ENCODE measurements around the gene HSF4. TPM values are rescaled to one million over a fixed set of nuclear protein-coding genes. Genes with fewer than 3 reads are reported as not detected.

The HSF4 gene
- total RNA-seq, 1 donor = 2.7 TPM

DNA sequence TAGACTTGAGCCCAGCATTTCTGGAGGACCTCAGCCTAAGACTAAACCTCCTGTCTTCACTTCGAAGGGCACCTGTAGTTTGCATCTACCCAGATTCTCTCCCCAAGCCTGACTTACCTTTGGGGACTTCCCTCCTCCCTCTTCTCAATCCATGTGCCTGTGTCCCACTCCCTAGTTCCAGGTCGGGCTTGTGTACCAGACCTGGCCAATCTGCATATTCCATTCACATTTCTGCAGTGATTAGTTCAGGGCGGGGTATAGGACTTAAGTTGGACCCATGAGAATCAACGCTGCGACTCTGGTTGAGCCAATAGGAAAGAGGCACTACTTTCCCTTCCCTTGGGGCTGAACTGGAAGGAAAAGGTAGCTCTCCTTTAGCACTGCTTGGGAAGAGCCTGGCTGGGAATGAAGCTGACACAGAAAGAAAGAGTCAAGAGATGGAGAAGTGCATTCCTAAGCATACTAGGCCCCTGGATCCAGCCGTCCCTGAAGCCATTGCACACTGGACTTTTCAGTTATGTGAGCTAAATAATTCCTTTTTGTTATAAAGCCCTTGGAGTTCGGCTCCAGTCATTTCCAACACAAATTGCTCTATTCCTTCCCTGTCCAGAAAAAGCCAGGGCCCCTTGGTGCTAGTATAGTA lies 7.3 kb upstream of the HSF4 start:
- Histone ChIP-seq H3K27me3 (ENCODE audit: insufficient read depth, low read length) (peaks cover 11% of the 10 kb centered on the region), H3K9me3 (ENCODE audit: low read depth, low read length) (no peaks in the 10 kb centered on the region), H3K4me1 (ENCODE audit: insufficient read depth, low read length) (peaks cover 70% of the 10 kb centered on the region), H3K4me3 (ENCODE audit: low read length) (no peak overlapping the region)

DNA sequence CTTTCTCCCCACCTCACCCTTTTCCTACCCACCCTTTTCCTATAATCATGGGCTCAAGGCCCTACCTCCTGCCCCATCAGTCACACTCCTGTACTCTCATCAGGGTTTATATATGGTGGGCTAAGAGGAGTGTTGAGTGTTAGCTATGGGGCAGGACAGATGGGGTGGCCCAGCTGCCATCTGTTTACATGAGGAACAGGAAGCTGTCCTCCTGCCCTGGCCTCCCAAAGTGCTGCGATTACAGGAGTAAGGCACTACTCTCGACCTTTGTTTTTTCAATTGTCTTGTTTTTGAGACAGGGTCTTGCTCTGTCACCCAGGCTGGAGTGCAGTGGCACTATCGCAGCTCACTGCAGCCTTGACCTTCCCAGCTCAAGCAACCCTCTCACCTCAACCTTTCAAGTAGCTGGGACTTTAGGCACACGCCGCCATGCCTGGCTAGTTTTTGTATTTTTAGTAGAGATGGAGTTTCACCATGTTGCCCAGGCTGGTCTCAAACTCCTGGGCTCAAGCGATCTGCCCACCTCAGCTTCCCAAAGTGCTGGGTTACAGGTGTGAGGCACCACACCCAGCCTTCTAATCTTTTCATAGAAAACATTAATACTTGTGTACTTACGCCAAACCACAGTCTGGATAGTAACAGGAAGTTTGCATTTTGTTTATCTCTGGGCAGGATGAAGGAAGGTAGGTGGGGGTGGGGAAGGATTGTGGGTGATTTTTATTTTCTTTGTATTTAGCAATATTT lies 6.5 kb upstream of the HSF4 start:
- H3K4me1 ChIP-seq (ENCODE audit: insufficient read depth, low read length) = peaks cover 78% of the 10 kb centered on the region

DNA sequence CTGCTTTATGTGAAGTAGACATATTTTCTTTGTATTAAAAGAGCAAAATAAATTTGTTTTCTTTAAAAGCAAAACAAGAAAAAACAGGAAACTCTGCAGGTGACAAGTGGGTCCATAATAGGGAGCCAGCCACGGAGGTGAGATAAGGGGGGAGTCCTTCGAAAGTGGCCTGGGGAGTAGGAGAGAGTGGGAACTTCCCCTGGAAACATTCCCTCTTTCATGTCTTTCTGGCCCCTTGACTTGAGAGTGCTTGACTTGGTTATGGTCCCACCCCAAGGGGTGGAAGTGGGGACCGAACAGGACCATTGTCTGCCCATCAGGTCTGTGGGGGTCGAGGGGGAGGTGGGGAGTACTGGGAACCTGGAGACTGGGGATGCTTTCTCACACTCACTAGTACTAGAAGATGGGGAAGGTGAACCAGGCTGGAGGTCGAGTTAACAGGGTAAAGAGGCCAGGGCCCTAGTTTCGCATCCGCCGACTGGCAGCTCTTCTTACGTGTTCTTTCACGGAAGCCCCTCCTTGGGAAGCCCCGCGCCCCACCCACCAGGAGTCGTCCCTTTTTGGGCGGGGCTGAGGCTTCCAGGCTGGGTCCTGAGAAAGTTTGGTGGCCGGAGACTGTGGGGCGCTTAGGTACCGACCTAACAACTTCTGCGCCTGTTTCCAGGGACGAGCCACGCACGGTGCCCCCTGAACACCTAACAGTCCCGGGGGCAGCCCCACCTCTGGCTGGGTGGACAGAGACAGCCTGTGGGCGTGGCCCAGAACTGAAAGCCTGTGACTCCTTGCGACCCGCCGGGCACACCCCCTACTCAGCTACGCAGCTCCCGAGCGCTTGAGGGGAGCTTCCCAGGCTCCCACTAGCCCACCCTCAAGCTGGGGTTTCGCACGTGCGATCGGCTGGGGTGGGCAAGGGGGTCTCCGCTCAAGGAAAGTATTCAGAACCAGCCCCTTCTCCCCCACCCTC lies 5.6 kb upstream of the HSF4 start:
- H3K27me3 ChIP-seq (ENCODE audit: insufficient read depth, low read length) = peaks cover 28% of the 10 kb centered on the region
- peak overlapping the region; percentile 94 for H3K4me3 ChIP-seq (ENCODE audit: low read length)
- H3K4me1 ChIP-seq (ENCODE audit: insufficient read depth, low read length) = peaks cover 87% of the 10 kb centered on the region
- no peaks in the 10 kb centered on the region for H3K9me3 ChIP-seq (ENCODE audit: low read depth, low read length)

More for the DNA sequence above, 6.5 kb upstream of the HSF4 start:
- Histone ChIP-seq H3K4me3 (ENCODE audit: low read length) (no peak overlapping the region), H3K27me3 (ENCODE audit: insufficient read depth, low read length) (peaks cover 20% of the 10 kb centered on the region), H3K9me3 (ENCODE audit: low read depth, low read length) (no peaks in the 10 kb centered on the region)

DNA sequence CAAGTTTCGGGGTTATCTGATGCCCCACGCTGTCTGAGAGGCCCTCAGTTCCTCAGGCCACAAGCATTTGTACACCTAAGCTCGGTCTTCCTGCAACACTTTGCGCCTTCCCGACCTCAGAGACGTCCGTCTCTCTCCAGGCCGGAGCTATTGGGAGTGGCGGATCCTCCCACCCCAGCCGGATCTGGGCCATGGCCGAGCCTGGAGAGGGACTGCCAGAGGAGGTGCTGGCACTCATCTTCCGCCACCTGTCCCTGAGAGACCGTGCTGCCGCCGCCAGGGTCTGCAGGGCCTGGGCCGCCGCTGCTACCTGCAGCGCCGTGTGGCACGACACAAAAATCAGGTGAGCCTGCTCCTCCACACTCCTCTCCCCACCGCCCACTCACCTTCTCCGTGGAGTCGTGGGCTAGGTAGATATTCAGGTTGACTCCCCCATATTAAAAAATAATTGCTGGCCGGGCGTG lies 2.9 kb upstream of the HSF4 start:
- H3K4me3 ChIP-seq (ENCODE audit: low read length) = no peak overlapping the region
- H3K27me3 ChIP-seq (ENCODE audit: insufficient read depth, low read length) = peaks cover 50% of the 10 kb centered on the region
- H3K4me1 ChIP-seq (ENCODE audit: insufficient read depth, low read length) = peaks cover 86% of the 10 kb centered on the region
- no peaks in the 10 kb centered on the region for H3K9me3 ChIP-seq (ENCODE audit: low read depth, low read length)

DNA sequence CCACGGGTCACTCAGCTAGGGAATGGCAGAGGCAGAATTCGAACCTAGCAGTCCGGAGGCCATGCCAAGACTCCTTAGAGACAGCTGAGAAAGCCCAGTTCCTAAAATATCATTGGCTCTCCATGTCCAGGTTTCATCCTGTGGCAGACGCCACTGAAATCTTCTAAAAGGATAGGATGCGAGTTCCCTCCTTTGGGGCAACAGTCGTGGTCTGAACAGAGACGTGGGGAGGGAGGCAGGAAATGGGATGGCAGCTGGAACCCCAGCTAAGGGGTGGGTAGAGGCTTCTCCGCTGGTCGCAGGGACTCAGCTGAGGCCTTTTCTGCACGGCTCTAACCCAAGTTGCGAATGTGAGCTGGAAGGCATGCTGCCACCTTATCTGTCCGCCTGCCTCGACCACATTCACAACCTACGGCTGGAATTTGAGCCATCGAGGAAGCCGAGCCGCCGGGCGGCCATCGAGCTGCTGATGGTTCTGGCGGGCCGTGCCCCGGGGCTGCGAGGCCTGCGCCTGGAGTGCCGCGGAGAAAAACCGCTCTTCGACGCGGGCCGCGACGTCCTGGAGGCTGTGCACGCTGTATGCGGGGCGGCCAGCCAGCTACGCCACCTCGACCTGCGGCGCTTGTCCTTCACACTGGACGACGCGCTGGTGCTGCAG lies 1.9 kb upstream of the HSF4 start:
- Histone ChIP-seq H3K27me3 (ENCODE audit: insufficient read depth, low read length) (peaks cover 60% of the 10 kb centered on the region), H3K9me3 (ENCODE audit: low read depth, low read length) (no peaks in the 10 kb centered on the region), H3K4me1 (ENCODE audit: insufficient read depth, low read length) (peaks cover 76% of the 10 kb centered on the region), H3K4me3 (ENCODE audit: low read length) (no peak overlapping the region)

DNA sequence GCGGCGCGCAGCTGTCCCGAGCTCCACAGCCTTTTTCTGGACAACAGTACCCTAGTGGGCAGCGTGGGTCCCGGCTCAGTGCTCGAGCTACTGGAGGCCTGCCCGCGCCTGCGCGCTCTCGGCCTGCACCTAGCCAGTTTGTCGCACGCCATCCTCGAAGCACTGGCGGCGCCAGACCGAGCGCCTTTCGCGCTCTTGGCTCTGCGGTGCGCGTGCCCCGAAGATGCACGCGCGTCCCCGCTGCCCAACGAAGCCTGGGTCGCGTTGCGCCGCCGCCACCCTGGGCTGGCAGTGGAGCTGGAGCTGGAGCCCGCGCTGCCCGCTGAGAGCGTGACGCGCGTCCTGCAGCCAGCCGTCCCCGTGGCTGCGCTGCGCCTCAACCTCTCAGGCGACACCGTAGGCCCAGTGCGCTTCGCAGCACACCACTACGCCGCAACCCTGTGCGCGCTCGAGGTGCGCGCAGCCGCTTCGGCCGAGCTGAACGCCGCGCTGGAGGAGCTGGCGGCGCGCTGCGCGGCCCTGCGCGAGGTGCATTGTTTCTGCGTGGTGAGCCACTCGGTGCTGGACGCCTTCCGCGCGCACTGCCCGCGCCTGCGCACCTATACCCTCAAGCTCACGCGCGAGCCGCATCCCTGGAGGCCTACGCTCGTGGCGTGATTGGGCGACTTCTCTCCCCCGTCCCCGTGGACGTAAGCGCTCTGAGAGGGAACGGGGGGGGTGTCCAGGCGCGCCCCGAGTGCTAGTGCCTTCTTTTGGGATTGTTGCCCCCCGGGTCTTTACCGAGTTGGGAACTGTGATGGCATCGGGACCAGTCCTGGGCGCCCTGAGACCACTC lies 1.2 kb upstream of the HSF4 start:
- H3K9me3 ChIP-seq (ENCODE audit: low read depth, low read length) = no peaks in the 10 kb centered on the region
- peaks cover 68% of the 10 kb centered on the region for H3K27me3 ChIP-seq (ENCODE audit: insufficient read depth, low read length)
- H3K4me3 ChIP-seq (ENCODE audit: low read length) = no peak overlapping the region
- peaks cover 68% of the 10 kb centered on the region for H3K4me1 ChIP-seq (ENCODE audit: insufficient read depth, low read length)

DNA sequence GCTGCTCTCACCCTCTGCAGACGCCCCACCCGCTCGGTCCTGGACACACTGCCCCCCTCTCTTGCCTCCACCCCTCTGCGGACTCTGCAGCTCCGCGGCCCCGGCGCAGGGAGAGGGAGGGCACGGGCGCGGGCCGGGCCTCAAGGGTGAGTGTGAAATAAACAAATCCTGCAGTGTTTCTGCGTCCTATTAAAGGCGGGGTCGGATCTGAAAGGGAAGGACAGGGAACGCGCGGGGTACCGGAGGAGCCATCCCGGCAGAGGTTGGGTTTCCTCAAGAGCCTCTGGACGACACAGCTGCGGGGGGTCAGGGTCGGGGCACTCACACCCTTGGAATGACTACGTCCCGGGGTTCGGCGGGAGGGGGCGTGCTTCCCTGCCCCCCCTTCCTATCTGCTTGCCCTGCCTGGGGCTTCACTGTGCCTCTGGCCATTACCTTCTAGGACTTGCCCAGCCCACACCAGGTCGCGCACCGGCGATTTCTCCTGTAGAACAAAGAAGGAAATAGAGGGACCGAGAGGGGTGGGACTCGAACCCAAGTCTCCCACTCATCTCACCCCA lies 466 bp upstream of the HSF4 start:
- Histone ChIP-seq H3K4me3 (ENCODE audit: low read length) (no peak overlapping the region), H3K27me3 (ENCODE audit: insufficient read depth, low read length) (peaks cover 75% of the 10 kb centered on the region), H3K9me3 (ENCODE audit: low read depth, low read length) (no peaks in the 10 kb centered on the region), H3K4me1 (ENCODE audit: insufficient read depth, low read length) (peaks cover 62% of the 10 kb centered on the region)

DNA sequence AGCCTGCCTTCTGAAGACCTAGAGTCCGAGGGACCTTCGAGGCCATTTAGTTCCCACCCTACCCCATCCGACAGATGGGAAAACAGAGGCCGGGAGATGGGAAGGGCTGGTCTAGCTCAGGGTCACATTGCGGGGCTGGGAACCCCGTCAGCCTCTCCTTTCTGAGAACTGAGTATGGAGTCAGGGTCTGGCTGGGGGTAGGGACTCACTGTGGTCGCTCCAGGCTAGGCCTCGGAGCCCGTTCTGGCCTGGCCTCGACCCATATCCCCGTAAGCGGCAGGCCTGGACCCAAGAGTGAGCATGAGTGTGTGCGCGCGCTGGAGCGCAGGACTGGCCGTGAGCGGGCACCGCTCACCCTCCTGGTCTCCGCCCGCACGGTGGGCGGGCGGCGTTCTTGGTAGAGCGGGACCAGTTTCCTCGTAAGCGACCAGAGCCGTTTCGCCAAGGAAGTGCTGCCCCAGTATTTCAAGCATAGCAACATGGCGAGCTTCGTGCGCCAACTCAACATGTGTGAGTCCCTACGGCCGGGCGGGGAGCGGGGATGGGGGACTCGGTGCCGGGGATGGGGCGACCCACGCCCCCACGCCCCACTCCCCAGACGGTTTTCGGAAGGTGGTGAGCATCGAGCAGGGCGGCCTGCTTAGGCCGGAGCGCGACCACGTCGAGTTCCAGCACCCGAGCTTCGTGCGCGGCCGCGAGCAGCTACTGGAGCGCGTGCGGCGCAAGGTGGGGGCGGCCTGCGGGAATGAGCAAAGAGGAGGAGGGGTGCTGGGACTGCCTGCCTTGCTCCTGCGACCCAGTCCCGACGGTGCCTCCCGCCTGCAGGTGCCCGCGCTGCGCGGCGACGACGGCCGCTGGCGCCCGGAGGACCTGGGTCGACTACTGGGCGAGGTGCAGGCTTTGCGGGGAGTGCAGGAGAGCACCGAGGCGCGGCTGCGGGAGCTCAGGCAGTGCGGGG lies 855 bp downstream of the HSF4 start:
- peaks cover 65% of the 10 kb centered on the region for H3K4me1 ChIP-seq (ENCODE audit: insufficient read depth, low read length)
- H3K4me3 ChIP-seq (ENCODE audit: low read length) = no peak overlapping the region
- H3K27me3 ChIP-seq (ENCODE audit: insufficient read depth, low read length) = peaks cover 84% of the 10 kb centered on the region
- no peaks in the 10 kb centered on the region for H3K9me3 ChIP-seq (ENCODE audit: low read depth, low read length)

DNA sequence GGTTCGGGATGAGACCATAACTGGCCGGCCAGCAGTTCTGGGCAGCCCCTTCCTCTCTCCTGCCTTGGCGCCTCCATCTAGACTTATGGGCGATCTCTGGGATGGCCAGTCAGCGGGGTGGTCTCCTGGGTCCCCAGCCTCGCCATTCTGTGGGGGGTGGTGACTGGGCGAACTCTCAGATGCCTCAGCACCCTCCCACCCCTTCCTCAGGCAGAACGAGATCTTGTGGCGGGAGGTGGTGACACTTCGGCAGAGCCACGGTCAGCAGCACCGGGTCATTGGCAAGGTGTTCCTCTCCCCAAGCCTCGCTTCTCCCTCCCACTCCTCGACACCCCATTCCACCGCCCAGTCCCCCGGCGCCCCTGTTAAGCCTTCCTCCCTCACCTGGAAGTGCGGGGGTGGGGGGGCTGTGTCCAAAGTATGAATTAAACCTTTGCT lies 1.6 kb downstream of the HSF4 start:
- Histone ChIP-seq H3K4me3 (ENCODE audit: low read length) (no peak overlapping the region), H3K27me3 (ENCODE audit: insufficient read depth, low read length) (peaks cover 89% of the 10 kb centered on the region), H3K4me1 (ENCODE audit: insufficient read depth, low read length) (peaks cover 62% of the 10 kb centered on the region), H3K9me3 (ENCODE audit: low read depth, low read length) (no peaks in the 10 kb centered on the region)

DNA sequence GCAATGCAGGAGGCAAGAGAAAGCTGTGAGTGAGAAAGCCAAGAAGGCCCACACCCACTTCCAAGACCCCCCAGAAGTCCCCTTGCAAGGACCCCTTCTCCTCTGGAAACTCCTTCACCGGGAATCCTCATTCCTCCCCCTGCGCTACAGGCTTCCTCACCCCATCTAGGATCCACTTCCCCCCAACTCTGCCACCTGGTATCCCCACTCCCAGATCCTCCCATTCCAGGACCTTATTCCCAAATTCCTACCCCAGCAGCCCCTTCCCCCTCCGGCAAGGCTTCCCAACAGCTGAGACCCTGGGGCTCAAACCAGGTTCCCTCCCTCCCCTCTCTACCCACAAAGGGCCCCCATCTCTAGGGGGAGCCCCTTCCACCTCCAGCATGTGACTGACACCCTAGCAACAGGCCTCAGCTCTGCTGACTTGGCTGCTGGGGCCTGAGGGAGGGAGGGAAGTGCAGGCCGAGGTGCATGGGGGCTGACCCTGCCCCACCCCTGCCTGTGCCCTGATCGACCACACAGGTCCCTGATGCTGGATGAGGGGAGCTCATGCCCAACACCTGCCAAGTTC lies 2.1 kb downstream of the HSF4 start:
- no peaks in the 10 kb centered on the region for H3K9me3 ChIP-seq (ENCODE audit: low read depth, low read length)
- H3K4me3 ChIP-seq (ENCODE audit: low read length) = no peak overlapping the region
- H3K27me3 ChIP-seq (ENCODE audit: insufficient read depth, low read length) = peaks cover 88% of the 10 kb centered on the region
- peaks cover 62% of the 10 kb centered on the region for H3K4me1 ChIP-seq (ENCODE audit: insufficient read depth, low read length)

DNA sequence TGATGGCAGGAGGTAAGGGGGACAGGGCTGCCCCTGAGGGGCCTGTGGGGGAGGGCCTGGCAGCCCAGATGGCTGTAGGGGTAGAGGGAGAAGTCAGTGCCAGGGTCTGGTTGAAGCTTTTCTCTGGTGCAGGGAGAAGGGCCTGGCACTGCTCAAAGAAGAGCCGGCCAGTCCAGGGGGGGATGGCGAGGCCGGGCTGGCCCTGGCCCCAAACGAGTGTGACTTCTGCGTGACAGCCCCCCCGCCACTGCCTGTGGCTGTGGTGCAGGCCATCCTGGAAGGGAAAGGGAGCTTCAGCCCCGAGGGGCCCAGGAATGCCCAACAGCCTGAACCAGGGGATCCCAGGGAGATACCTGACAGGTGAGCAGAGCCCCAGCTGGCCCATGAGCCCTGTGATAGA lies 3.0 kb downstream of the HSF4 start:
- Histone ChIP-seq H3K4me3 (ENCODE audit: low read length) (no peak overlapping the region), H3K27me3 (ENCODE audit: insufficient read depth, low read length) (peaks cover 80% of the 10 kb centered on the region), H3K4me1 (ENCODE audit: insufficient read depth, low read length) (peaks cover 61% of the 10 kb centered on the region), H3K9me3 (ENCODE audit: low read depth, low read length) (no peaks in the 10 kb centered on the region)

DNA sequence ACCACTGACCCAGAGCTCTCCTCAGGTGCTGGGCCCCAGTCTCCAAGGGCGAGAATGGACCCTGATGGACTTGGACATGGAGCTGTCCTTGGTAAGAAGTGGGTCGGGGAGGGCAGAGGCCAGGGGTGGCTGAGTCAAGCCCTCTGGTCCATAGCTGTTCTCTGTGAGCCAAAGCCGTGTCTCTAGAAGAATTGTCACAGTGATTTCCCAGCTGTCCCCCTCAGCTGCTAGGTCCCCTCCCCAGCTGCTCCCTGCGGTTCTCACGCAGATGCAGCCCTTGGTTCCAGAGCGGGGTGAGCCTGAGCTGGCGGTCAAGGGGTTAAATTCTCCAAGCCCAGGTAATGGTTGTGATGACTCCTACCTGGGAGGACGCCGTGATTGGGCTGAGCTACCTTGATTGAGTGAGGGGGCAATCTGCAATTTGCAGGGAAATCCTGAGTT lies 4.5 kb downstream of the HSF4 start:
- Histone ChIP-seq H3K4me1 (ENCODE audit: insufficient read depth, low read length) (peaks cover 61% of the 10 kb centered on the region), H3K27me3 (ENCODE audit: insufficient read depth, low read length) (peaks cover 73% of the 10 kb centered on the region), H3K4me3 (ENCODE audit: low read length) (no peak overlapping the region), H3K9me3 (ENCODE audit: low read depth, low read length) (no peaks in the 10 kb centered on the region)

Data from mononuclear cell (primary cell).